ENCODE data around the gene ABCC4.

Gene ABCC4

GRCh38 chr13:95106562-95106961 is 194.7 kb downstream of the ABCC4 start:
- DNase-seq, result no peak

GRCh38 chr13:95100525-95101433 is 200.5 kb downstream of the ABCC4 start:
- peak; percentile 15 for DNase-seq

GRCh38 chr13:95099541-95099940 is 201.7 kb downstream of the ABCC4 start:
- DNase-seq, result no peak

- DNase-seq, result no peak
These were observed 202.3 kb downstream of the ABCC4 start for GRCh38 chr13:95098916-95099315.

GRCh38 chr13:95091755-95092154 is 209.5 kb downstream of the ABCC4 start:
- DNase-seq, result no peak

- no peak for DNase-seq
These were observed 213.4 kb downstream of the ABCC4 start for GRCh38 chr13:95087746-95088305.

GRCh38 chr13:95086761-95087160 is 214.5 kb downstream of the ABCC4 start:
- no peak for DNase-seq

- no peak for DNase-seq
These were observed 217.5 kb downstream of the ABCC4 start for GRCh38 chr13:95083758-95084157.

- DNase-seq, result no peak
These were observed 218.2 kb downstream of the ABCC4 start for GRCh38 chr13:95083066-95083465.

- DNase-seq, result no peak
These were observed 225.7 kb downstream of the ABCC4 start for GRCh38 chr13:95075506-95075905.

- DNase-seq, result no peak
These were observed 226.4 kb downstream of the ABCC4 start for GRCh38 chr13:95074820-95075219.

- DNase-seq, result no peak
These were observed 227.4 kb downstream of the ABCC4 start for GRCh38 chr13:95073747-95074311.

GRCh38 chr13:95067303-95067702 is 233.9 kb downstream of the ABCC4 start:
- DNase-seq, result no peak

- DNase-seq, result no peak
These were observed 241.2 kb downstream of the ABCC4 start for GRCh38 chr13:95060014-95060519.

- no peak for DNase-seq
These were observed 241.9 kb downstream of the ABCC4 start for GRCh38 chr13:95059306-95059705.

GRCh38 chr13:95058680-95059079 is 242.6 kb downstream of the ABCC4 start:
- no peak for DNase-seq

- DNase-seq, result no peak
These were observed 245.0 kb downstream of the ABCC4 start for GRCh38 chr13:95056266-95056665.

- DNase-seq, result no peak
These were observed 250.2 kb downstream of the ABCC4 start for GRCh38 chr13:95050800-95051615.

- no peak for DNase-seq
These were observed 251.5 kb downstream of the ABCC4 start for GRCh38 chr13:95049772-95050171.

GRCh38 chr13:95044452-95045205 is 256.6 kb downstream of the ABCC4 start:
- DNase-seq, result no peak

- no peak for DNase-seq
These were observed 261.8 kb downstream of the ABCC4 start for GRCh38 chr13:95039415-95039814.

GRCh38 chr13:95038949-95039348 is 262.3 kb downstream of the ABCC4 start:
- DNase-seq, result no peak

Data from amniotic stem cell (primary cell).